Epithelial cell of prostate (primary cell): Measurements from ENCODE around the gene CNOT2.
"Not testable (repeated sequence)": the region's sequence is repeated elsewhere in the genome, so short reads cannot be mapped to it uniquely, and the experiment has no call there.

ENCODE experiments used
- DNase-seq: peaks from one replicate; pipeline ENCODE4 v3.0.0-alpha.2; 2011; ENCODE audit warnings: low read depth, low spot score
- H3K27ac ChIP-seq: fragments of 450-650 bp; 2 replicates; pipeline ENCODE4 v1.5.1; 2017; ENCODE audit warnings: mild to moderate bottlenecking

Gene CNOT2

DNA sequence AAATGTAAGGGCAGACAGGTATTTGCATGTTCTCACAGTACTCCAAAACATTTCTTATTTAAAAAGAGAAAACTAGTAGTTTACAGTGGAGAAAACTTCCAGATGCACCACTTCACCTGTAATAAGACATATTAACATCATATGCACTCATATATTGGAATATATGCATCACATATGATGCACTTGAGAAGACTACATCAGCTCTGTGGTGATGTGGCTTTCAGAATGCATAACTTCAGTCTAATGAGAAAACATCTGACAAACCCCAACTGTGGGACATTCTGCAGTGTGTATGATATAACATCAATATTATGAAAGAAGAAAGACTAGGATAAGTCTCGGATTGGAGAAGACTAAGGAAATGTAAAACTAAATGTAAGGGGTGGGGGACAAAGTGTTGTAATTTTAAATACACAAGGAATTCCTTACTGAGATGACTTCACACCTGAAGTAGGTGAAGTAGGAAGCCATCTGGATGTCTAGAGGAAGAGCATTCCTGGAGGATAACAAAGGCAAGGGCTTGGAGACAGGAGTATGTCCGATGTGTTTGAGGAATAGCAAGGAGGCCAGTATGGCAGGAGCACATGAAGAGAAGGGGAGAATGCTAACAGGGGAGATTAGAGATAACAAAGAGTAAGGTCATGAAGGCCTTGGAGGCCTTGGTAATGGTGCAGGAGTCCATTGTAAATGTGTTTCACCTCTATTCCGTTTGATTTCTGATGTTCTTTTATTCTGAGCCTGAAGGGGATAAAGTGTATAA lies 49.0 kb downstream of the CNOT2 start:
- no peak overlapping the region for H3K27ac ChIP-seq
- no peak for DNase-seq

DNA sequence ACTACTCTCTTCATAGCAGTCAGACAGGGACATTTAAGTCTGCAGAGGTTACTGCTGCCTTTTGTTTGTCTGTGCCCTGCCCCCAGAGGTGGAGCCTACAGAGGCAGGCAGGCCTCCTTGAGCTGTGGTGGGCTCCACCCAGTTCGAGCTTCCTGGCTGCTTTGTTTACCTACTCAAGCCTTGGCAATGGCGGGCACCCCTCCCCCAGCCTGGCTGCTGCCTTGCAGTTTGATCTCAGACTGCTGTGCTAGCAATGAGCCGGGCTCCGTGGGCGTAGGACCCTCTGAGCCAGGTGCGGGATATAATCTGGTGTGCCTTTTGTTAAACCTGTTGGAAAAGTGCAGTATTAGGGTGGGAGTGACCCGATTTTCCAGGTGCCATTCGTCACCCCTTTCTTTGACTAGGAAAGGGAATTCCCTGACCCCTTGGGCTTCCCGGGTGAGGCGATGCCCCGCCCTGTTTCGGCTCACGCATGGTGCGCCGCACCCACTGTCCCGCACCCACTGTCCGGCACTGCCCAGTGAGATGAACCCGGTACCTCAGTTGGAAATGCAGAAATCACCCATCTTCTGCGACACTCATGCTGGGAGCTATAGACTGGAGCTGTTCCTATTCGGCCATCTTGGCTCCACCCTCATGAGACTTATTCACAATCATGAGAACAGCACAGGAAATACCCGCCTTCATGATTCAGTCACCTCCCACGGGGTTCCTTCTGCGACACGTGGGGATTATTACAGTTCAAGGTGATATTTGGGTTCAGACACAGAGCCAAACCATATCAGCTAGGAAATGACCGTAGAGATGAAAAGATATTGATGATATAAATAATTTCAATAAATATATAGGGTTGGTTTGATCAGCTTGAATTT lies 61.7 kb downstream of the CNOT2 start:
- DNase-seq, H3K27ac ChIP-seq: not testable (repeated sequence)

DNA sequence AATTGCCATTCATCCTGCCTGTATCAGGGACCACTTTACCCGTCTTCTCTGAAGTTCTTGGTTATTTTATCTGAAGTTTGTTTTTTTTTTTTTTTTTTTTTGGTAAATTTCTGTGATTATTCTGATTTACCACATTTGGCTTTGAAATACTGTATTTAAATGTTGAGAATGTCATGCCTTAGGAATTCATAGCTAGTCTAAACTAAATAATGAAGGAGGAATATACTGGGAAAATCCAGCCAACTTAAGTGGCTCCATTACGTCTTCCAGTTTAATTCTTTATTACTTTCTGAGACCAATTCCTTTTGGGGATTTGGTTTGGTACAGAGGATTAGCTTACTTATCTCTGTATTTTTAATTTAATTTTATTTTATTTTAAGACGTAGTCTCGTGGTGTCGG lies 62.6 kb downstream of the CNOT2 start:
- no peak for DNase-seq
- no peak overlapping the region for H3K27ac ChIP-seq

DNA sequence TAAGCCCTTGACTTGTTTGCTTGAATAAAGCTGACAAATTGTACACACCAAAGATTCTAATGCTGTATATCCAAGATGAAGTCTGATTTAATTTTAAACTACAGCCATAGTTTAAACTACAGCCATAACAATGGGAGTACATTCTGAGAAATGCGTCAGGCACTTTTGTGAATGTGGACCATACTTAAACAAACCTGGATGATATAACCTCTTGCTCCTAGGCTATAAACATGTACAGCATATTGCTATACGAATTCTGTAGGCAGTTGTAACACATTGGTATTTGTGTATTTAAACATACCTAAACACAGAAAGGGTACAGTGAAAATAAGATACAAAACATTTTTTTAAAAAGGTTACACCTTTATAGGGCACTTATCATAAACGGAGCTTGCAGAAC lies 63.4 kb downstream of the CNOT2 start:
- H3K27ac ChIP-seq: no peak overlapping the region
- no peak for DNase-seq

DNA sequence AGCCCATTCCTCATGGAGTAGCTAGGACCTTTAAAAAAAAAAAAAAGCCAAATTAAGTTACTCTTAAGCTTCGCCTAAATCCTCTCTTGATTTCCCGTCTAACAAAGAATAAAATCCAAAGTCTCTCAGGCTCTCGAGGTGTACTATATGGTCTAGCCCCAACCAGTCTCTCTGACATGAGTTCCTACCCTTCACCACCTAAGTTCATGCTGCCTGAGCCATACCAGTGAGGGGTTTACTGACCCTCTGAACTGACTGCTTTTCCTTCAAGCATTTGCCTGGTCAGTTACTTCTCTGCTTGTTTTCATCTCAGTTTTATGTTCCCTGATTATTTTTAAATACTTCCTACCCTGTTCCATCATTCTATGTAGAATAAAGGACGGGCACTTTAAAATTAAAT lies 64.6 kb downstream of the CNOT2 start:
- no peak overlapping the region for H3K27ac ChIP-seq
- no peak for DNase-seq

DNA sequence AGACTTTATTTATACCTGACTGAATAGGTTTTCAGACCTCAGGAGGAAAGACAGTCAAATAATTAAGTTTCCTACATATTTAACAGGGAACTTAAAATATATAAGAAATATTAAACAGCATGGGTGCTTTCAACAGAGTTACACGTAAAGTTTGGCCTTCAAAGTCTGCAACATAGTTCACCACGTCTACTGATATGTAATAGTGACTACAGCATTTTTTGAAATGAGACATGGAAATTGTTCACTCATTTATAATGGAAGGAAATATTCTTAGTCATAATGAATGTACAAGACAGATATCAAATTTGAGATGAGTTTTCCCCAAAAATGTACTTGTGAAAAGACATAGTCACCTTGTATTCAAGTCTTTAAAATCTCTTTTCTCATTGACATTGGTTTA lies 66.1 kb downstream of the CNOT2 start:
- no peak for DNase-seq
- no peak overlapping the region for H3K27ac ChIP-seq

DNA sequence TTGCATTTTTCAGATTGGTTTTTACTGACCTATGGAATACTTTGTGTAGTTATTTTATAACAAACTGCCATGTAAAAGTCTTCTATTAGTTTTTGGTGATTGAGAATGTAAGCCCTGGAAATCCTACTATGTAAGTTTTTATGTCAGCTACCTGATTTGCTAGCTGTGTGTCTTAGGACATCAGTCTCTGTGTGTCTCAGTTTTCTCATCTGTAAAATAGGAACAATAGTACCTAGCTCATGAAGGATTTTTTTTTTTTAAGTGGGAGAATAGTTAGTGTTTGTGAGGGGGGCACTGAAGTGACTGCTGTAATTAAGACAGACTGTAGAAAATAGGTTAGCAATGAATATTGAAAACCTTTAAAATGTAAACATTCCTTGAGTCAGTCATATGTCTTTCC lies 70.9 kb downstream of the CNOT2 start:
- H3K27ac ChIP-seq: no peak overlapping the region
- no peak for DNase-seq

DNA sequence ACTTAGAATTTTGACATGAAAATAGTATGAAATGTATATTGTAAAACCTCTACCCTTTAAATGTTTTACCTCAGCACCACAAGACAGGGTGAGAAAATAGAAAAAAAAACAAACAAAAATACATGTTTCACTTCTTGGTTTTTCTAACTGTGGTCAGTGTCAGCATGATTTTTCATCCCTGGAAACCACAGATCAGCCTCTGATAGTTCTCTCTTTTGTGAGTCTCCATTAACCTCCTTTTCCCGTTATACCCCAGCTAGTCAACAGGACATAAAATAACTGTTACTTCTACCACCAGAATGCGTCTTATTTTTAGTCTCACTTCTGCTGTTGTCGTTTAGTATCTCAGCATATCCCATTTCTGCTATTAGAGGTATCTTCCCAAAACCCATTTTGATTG lies 74.5 kb downstream of the CNOT2 start:
- no peak for DNase-seq
- no peak overlapping the region for H3K27ac ChIP-seq

DNA sequence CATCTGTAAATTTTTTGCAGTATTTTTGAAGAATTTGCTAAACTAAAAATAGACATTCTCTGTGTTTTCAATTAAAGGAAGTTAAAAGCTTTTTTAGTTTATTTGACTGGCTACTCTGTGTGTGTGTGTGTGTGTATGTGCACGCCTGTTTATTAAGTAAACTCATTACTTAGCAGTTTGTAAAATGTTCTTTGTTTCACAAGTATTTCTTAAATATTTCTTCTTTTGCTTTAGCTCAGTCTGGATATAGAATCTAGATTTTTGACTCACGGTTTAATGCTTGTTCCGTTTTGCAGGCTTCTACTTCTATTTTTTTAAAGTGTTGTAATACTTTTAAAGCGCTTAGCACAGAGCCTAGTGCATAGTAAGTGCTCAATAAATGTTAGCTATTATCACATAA lies 76.4 kb downstream of the CNOT2 start:
- H3K27ac ChIP-seq: no peak overlapping the region
- DNase-seq: no peak

DNA sequence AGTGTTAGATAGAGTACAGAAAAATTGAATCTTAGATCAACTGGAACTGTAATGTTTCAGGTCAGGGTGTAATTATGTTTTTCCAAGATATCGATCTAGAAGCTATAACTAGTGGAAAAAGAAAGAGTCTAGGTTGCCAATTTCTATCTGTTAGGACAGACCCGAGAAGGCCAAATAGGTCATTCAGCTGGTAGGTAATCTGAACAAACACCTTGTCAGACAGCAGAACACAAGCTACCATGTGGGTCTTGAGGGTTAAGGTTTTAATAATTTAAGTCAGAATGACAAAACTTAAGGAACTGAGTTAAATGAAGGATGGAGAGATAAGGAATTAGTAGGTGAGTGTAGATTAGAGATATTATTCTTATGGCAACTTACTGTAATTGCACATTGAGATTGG lies 78.0 kb downstream of the CNOT2 start:
- H3K27ac ChIP-seq: no peak overlapping the region
- DNase-seq: no peak

DNA sequence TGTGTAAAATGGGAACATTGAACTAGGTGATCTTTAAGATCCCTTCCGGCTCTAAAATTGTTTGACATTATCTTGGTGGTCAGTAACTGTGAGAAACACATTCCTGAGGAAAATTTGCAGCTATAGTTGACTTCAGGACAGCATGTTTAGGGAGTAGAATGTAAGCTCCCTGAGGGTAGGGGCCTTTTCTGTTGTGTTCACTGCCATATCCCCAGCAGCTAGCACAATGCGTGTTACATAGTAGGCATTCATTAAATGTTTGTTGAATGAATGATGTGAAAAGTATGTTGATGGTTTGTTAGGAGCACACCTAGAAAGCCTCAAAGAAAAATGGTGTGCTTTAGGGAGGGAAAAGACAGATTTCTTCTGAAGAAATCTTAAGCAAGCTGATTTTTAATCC lies 84.3 kb downstream of the CNOT2 start:
- DNase-seq: no peak
- no peak overlapping the region for H3K27ac ChIP-seq

DNA sequence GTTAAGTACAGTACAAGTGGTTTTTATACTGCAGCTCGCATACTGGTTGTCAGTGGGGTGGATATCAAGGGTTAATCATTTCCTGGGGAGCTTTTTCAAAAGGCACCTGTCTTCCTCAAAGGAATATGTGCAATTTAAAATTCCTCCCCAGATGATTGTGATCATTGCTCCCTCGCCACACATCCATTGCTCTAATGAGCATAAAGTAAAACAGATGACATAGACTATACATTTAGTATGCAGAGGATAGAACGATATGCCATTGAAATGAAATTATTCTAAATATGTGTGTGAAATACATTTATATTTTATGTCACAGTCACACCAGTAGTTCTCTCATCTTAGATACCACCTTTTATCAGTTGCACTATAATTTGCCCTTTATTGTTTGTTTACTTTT lies 86.5 kb downstream of the CNOT2 start:
- DNase-seq: no peak
- H3K27ac ChIP-seq: no peak overlapping the region

DNA sequence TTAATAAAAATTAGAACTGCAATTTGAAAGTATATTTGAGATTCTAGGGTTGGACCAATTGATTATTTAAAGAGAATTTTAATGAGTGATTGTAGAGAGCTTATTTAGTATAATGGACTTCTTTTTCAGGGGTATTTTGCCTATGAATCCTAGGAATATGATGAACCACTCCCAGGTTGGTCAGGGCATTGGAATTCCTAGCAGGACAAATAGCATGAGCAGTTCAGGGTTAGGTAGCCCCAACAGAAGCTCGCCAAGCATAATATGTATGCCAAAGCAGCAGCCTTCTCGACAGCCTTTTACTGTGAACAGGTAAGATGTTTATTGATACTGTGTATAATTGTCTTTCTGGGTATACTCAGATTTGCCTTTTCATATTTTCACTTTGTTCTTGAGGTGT lies 86.9 kb downstream of the CNOT2 start:
- H3K27ac ChIP-seq: no peak overlapping the region
- DNase-seq: no peak

DNA sequence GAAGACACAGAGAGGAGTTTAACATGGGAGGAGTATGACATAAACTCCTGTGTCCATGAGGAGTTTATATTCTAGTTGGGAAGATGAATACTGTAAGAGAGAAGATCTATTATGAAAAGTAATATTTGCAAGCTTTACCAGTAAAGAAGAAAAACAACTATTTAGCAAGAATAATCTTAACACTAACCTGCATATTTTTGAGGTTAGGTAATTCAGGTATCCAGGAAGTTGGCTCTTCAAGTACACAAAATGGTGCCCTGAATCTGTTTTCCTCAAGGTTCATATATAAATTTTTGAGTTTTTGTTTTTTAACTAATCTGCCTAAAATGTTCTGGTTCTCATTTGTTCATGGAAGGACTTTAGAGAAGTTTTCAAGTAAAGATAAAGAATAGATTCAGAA lies 89.0 kb downstream of the CNOT2 start:
- no peak for DNase-seq
- no peak overlapping the region for H3K27ac ChIP-seq

DNA sequence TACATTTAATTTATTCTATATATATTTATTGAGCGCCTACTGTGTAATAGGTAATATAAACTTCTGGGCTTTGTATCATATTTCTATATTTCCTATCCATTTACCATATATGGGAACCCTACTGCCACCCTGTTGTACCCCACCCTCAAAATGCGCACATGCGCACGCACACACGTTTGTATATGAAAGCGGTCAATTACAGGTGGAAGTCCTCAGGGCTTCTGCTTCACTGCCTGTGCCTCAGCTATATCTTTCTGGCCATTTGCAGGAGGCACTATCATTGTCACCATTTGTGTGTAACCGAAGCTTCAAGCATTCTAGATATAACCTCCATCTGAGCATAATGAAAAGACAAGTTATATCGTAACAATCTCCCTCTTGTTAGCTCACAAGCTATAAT lies 91.5 kb downstream of the CNOT2 start:
- no peak for DNase-seq
- H3K27ac ChIP-seq: no peak overlapping the region

DNA sequence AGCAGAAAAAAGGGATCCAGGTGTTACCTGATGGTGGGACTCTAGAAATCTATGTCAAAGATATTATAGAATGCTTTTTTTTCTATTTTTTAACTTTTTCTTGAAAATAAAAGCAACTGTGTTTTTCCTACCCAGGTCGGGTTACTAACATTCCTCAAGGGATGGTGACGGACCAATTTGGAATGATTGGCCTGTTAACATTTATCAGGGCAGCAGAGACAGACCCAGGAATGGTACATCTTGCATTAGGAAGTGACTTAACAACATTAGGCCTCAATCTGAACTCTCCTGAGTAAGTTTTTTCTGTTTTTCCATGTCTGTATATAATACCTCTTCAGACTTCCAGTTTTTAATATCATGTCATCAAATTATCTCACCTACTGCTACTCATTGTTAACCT lies 95.3 kb downstream of the CNOT2 start:
- DNase-seq: no peak
- H3K27ac ChIP-seq: no peak overlapping the region

DNA sequence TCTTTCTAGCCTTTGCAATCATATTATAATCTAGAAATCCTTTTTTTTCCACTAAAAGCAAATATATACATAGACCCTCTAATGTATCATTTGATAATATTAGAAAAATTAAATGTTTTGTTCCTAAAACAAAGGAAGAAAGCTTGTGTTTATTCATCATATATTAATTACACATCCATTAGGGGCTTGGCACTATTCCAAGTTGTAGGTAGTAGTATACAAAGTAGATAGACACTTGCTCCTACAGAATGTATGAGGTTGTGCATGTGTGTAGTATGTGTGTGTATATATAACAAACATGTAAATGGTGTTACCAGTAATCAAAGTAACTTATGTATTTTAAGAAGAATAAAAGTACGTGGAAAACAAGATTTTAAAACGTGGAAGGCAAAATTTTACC lies 107.8 kb downstream of the CNOT2 start:
- DNase-seq: no peak
- no peak overlapping the region for H3K27ac ChIP-seq

DNA sequence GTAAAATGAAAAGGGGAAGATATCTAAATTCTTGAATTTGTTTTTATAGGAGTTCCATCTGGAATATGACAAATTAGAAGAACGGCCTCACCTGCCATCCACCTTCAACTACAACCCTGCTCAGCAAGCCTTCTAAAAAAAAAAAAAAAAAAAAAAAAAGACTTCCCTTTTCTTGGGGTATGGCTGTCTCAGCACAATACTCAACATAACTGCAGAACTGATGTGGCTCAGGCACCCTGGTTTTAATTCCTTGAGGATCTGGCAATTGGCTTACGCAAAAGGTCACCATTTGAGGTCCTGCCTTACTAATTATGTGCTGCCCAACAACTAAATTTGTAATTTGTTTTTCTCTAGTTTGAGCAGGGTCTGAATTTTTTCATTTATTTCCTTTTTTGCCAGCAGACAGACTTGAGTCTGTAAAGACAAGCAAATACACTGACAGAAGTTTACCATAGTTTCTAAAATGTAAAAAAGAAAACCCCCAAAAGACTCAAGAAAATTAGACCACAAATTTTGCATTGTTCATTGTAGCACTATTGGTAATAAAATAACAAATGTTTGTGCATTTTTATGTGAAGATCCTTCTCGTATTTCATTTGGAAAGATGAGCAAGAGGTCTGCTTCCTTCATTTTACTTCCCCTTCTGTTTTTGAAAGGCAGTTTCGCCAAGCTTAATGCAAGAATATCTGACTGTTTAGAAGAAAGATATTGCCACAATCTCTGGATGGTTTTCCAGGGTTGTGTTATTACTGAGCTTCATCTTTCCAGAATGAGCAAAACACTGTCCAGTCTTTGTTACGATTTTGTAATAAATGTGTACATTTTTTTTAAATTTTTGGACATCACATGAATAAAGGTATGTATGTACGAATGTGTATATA lies 110.8 kb downstream of the CNOT2 start:
- DNase-seq: no peak
- H3K27ac ChIP-seq: no peak overlapping the region

DNA sequence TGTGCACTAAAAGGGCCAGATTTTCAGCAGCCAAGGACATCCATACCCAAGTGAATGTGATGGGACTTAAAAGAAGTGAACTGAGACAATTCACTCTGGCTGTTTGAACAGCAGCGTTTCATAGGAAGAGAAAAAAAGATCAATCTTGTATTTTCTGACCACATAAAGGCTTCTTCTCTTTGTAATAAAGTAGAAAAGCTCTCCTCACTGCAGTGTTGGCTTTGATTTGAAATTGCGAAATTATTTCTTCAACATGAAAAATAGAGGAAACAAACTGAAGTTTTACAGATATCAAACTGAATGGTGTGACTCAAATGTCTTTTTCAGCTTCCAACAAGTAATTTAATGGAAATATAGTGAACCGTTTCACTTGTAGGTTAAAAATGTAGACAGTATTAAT lies 111.6 kb downstream of the CNOT2 start:
- no peak overlapping the region for H3K27ac ChIP-seq
- no peak for DNase-seq

DNA sequence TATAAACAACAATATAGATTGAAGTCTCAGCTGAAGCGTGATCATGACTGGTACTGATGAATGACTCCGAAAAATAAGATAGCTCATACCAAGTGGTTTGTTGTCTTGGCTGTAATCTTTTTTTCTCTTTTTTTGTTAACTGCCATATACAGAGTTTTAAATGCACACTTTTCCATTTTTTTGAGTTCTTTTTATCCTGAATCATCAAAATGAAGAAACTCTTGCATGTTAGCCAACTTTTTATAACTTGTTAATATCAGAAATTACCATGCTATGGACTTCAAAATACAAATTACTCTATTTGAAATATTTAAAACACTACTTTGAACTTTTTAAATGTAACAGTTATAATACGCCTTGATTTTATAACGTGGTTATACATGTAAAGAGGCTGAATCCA lies 112.7 kb downstream of the CNOT2 start:
- DNase-seq: no peak
- no peak overlapping the region for H3K27ac ChIP-seq
